DOHH2 (cell line): Measurements from ENCODE around the gene LORICRIN.

Source experiments
- H3F3A ChIP-seq: fragments of 200-600 bp; sonication (generic), shearing (Covaris generic); 2 replicates; pipeline ENCODE4 v1.6.0; 2016; ENCODE audit warnings: antibody characterized with exemption, mild to moderate bottlenecking; ENCODE audit not compliant: control insufficient read depth, insufficient read depth
- H3K27ac ChIP-seq: fragments of 200-600 bp; sonication (generic); 2 replicates; pipeline ENCODE4 v1.5.1; 2014; ENCODE audit warnings: low read depth, mild to moderate bottlenecking, low read length, moderate library complexity
- H3K27me3 ChIP-seq: fragments of 200-600 bp; sonication (generic); 2 replicates; pipeline ENCODE4 v1.6.1; 2014; ENCODE audit warnings: mild to moderate bottlenecking, low read length, mixed read lengths; ENCODE audit not compliant: control insufficient read depth
- H3K36me3 ChIP-seq: fragments of 200-600 bp; sonication (generic); 2 replicates; pipeline ENCODE4 v1.6.1; 2014; ENCODE audit warnings: mild to moderate bottlenecking, low read length, moderate library complexity, mixed read lengths; ENCODE audit not compliant: control insufficient read depth
- H3K4me1 ChIP-seq: fragments of 200-600 bp; sonication (generic); 2 replicates; pipeline ENCODE4 v1.6.1; 2014; ENCODE audit warnings: mild to moderate bottlenecking, low read length, mixed read lengths; ENCODE audit not compliant: control insufficient read depth
- H3K4me2 ChIP-seq: fragments of 200-600 bp; sonication (generic); 2 replicates; pipeline ENCODE4 v1.6.0; 2014; ENCODE audit warnings: mild to moderate bottlenecking, low read length, moderate library complexity
- H3K4me3 ChIP-seq: fragments of 200-600 bp; sonication (generic); 2 replicates; pipeline ENCODE4 v1.5.1; 2014; ENCODE audit warnings: mild to moderate bottlenecking, low read length, mixed read lengths
- H3K79me2 ChIP-seq: fragments of 200-600 bp; sonication (generic); 2 replicates; pipeline ENCODE4 v1.6.1; 2014; ENCODE audit warnings: mild to moderate bottlenecking, low read length, mixed read lengths; ENCODE audit not compliant: control insufficient read depth
- H3K9me2 ChIP-seq: fragments of 200-600 bp; sonication (generic); replicated peaks from 2 replicates; pipeline ENCODE4 v1.6.1; 2014; ENCODE audit warnings: mild to moderate bottlenecking, low read length, mixed read lengths; ENCODE audit not compliant: control insufficient read depth
- H3K9me3 ChIP-seq: fragments of 200-600 bp; sonication (generic); 2 replicates; pipeline ENCODE4 v1.6.1; 2014; ENCODE audit warnings: antibody characterized with exemption, low read length, mixed read lengths; ENCODE audit not compliant: control insufficient read depth, insufficient read depth
- H4K20me1 ChIP-seq: fragments of 200-600 bp; sonication (generic); 2 replicates; pipeline ENCODE4 v1.6.0; 2014; ENCODE audit warnings: low read depth, mild to moderate bottlenecking, antibody characterized with exemption, low read length, moderate library complexity; ENCODE audit not compliant: control insufficient read depth, insufficient read depth
- EZH2phosphoT487 ChIP-seq: fragments of 200-600 bp; sonication (generic); IDR thresholded peaks from 2 replicates; pipeline ENCODE4 v1.6.1; 2017; ENCODE audit warnings: borderline replicate concordance, mild to moderate bottlenecking, antibody characterized with exemption, low read length, moderate library complexity, mixed read lengths
- TF ChIP-seq, protein P1 (sequence below): fragments of 200-600 bp; sonication (generic); IDR thresholded peaks from one replicate; pipeline ENCODE4 v1.5.1; 2014; ENCODE audit warnings: antibody characterized with exemption, mild to moderate bottlenecking, low read depth, low read length; ENCODE audit not compliant: poor library complexity, severe bottlenecking

The LORICRIN gene, protein sequence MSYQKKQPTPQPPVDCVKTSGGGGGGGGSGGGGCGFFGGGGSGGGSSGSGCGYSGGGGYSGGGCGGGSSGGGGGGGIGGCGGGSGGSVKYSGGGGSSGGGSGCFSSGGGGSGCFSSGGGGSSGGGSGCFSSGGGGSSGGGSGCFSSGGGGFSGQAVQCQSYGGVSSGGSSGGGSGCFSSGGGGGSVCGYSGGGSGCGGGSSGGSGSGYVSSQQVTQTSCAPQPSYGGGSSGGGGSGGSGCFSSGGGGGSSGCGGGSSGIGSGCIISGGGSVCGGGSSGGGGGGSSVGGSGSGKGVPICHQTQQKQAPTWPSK

DNA sequence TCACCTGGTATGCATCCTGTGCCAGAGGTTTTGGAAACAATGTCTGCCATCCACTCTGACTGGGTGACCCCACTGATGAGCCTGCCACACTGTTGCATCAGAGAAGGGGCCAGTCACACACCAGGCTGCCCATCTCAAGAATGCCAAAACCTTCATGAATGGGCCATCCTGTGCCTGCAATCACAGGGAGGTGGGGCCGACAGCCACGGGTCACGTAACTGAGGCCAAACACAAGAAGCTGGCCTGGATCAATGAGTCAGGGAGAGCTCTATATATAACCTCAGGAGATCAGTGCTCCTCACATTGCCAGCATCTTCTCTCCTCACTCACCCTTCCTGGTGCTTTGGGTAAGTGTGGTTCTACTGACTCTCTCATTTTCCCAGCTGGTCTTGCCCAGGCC, at the start of gene LORICRIN:
LORICRIN (plus strand) TSS at position 301 of the 400 bp plus-strand sequence. CDS start 1,263 bp downstream, outside the sequence.
- H3K4me2 ChIP-seq, result no peak within 1 kb of the TSS
- peaks cover 45% of the 10 kb centered on the region for H3K27me3 ChIP-seq
- no peaks in the 10 kb centered on the region for H3K36me3 ChIP-seq
- H3K9me2 ChIP-seq, result no peaks in the 10 kb centered on the region
- H3K27ac ChIP-seq, result no peak within 1 kb of the TSS
- no peaks in the 10 kb centered on the region for H4K20me1 ChIP-seq
- H3K4me3 ChIP-seq, result no peak within 1 kb of the TSS
- H3K9me3 ChIP-seq, result no peaks in the 10 kb centered on the region
- H3K79me2 ChIP-seq, result no peaks in the 10 kb centered on the region
- H3K4me1 ChIP-seq, result no peaks in the 10 kb centered on the region
- TF ChIP-seq, protein P1, sequence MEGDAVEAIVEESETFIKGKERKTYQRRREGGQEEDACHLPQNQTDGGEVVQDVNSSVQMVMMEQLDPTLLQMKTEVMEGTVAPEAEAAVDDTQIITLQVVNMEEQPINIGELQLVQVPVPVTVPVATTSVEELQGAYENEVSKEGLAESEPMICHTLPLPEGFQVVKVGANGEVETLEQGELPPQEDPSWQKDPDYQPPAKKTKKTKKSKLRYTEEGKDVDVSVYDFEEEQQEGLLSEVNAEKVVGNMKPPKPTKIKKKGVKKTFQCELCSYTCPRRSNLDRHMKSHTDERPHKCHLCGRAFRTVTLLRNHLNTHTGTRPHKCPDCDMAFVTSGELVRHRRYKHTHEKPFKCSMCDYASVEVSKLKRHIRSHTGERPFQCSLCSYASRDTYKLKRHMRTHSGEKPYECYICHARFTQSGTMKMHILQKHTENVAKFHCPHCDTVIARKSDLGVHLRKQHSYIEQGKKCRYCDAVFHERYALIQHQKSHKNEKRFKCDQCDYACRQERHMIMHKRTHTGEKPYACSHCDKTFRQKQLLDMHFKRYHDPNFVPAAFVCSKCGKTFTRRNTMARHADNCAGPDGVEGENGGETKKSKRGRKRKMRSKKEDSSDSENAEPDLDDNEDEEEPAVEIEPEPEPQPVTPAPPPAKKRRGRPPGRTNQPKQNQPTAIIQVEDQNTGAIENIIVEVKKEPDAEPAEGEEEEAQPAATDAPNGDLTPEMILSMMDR, result no peak
- TF ChIP-seq EZH2phosphoT487, result no peak
- no peaks in the 10 kb centered on the region for H3F3A ChIP-seq

DNA sequence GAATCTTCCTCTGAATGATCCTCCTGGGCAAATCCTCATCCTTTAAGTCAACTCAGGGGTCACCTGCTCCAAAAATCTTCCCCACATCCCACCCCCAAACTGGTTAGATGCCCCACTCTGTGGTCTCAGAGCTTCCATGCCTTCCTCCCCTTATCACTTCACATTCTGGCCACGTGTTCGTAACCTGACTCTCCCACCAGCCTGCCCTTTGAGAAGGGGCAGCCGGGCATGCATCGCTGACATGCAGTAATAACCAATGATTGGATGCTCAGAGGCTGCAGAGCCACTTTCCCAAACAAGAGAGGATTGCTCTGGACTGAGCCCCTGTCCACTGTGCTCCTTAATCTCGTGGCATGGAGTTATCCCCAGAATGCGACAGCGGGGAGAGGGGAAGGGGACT, 49.3 kb upstream of the LORICRIN start:
- H4K20me1 ChIP-seq, result no peaks in the 10 kb centered on the region
- H3K9me2 ChIP-seq, result no peaks in the 10 kb centered on the region
- H3K4me3 ChIP-seq, result no peak overlapping the region
- no peaks in the 10 kb centered on the region for H3K9me3 ChIP-seq
- H3K27me3 ChIP-seq, result no peaks in the 10 kb centered on the region
- H3K4me2 ChIP-seq, result no peak overlapping the region
- H3K4me1 ChIP-seq, result no peaks in the 10 kb centered on the region
- no peaks in the 10 kb centered on the region for H3K79me2 ChIP-seq
- no peak overlapping the region for H3K27ac ChIP-seq
- no peaks in the 10 kb centered on the region for H3F3A ChIP-seq
- TF ChIP-seq, protein P1, result no peak
- no peak for TF ChIP-seq EZH2phosphoT487
- H3K36me3 ChIP-seq, result no peaks in the 10 kb centered on the region

DNA sequence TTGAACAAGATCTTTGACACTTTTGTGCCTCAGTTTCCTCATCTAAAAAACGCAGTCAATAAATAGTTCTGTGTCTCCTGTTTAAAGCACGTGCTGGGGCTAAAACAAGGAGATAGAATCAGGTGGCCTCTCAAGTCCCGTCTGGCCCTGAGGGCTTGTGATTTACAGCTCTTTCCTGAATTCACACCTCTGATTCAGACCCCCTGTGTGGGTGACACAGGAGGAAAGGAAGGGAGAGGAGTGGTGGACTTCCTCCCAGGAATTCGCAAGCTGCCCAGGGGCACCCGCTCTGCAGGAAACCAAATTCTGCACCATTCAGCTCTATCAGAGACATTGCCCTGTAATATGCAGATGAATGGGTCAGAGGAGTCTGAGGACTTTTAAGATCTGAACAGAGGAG, 47.3 kb upstream of the LORICRIN start:
- Histone ChIP-seq H3K4me2 (no peak overlapping the region), H3K27ac (no peak overlapping the region), H3K4me3 (no peak overlapping the region), H3K36me3 (no peaks in the 10 kb centered on the region), H3K4me1 (no peaks in the 10 kb centered on the region), H3K27me3 (no peaks in the 10 kb centered on the region), H3K79me2 (no peaks in the 10 kb centered on the region), H3K9me3 (no peaks in the 10 kb centered on the region), H3F3A (no peaks in the 10 kb centered on the region), H4K20me1 (no peaks in the 10 kb centered on the region), H3K9me2 (no peaks in the 10 kb centered on the region)
- no peak for TF ChIP-seq EZH2phosphoT487
- TF ChIP-seq, protein P1, result no peak
